IMR-90 (cell line): ENCODE measurements around the gene THEM5.

Experiments used
- BHLHE40 ChIP-seq: fragments of 150-350 bp; IDR thresholded peaks from 2 replicates; pipeline ENCODE4 v1.6.1; 2016; ENCODE audit warnings: mild to moderate bottlenecking, low read depth, low read length
- CHD1 ChIP-seq: IDR thresholded peaks from 2 replicates; pipeline ENCODE4 v1.6.1; 2012; ENCODE audit warnings: low read depth, low read length, improper control_type of control experiment
- CTCF ChIP-seq: conservative IDR thresholded peaks from 2 replicates; pipeline ENCODE4 v1.5.1; 2012; ENCODE audit warnings: mild to moderate bottlenecking, low read depth, low read length, improper control_type of control experiment
- ELK1 ChIP-seq: fragments of 150-350 bp; IDR thresholded peaks from 2 replicates; pipeline ENCODE4 v1.6.1; 2016; ENCODE audit warnings: low read depth, mild to moderate bottlenecking, low read length, moderate library complexity, borderline replicate concordance

GRCh38 chr1:151802372-151802771 lies 51.1 kb downstream of the THEM5 start:
- TF ChIP-seq BHLHE40 = no peak
- TF ChIP-seq CTCF = no peak
- TF ChIP-seq CHD1 = no peak
- TF ChIP-seq ELK1 = no peak
